ENCODE measurements around the gene SIPA1L3.
A peak's percentile ranks its signal among the peaks of the same experiment; 100 is the strongest.

Gene SIPA1L3

GRCh38 chr19:38155453-38155852 is 248.4 kb downstream of the SIPA1L3 start:
- H3K4me3 ChIP-seq (ENCODE audit: low read depth, low read length): no peak overlapping the region
- peak; percentile 40 for DNase-seq (ENCODE audit: low read depth)
- TF ChIP-seq CTCF (conservative IDR thresholded peaks at IDR 0.05; ENCODE audit: low read depth, low read length): no peak

GRCh38 chr19:38158730-38159129 is 251.7 kb downstream of the SIPA1L3 start:
- no peak for TF ChIP-seq CTCF (conservative IDR thresholded peaks at IDR 0.05; ENCODE audit: low read depth, low read length)
- H3K4me3 ChIP-seq (ENCODE audit: low read depth, low read length): no peak overlapping the region
- DNase-seq (ENCODE audit: low read depth): no peak

GRCh38 chr19:38162094-38162493 is 255.1 kb downstream of the SIPA1L3 start:
- no peak for TF ChIP-seq CTCF (conservative IDR thresholded peaks at IDR 0.05; ENCODE audit: low read depth, low read length)
- no peak overlapping the region for H3K4me3 ChIP-seq (ENCODE audit: low read depth, low read length)
- DNase-seq (ENCODE audit: low read depth): no peak

GRCh38 chr19:38162632-38163031 is 255.6 kb downstream of the SIPA1L3 start:
- no peak overlapping the region for H3K4me3 ChIP-seq (ENCODE audit: low read depth, low read length)
- no peak for TF ChIP-seq CTCF (conservative IDR thresholded peaks at IDR 0.05; ENCODE audit: low read depth, low read length)
- no peak for DNase-seq (ENCODE audit: low read depth)

- no peak overlapping the region for H3K4me3 ChIP-seq (ENCODE audit: low read depth, low read length)
- no peak for TF ChIP-seq CTCF (conservative IDR thresholded peaks at IDR 0.05; ENCODE audit: low read depth, low read length)
- no peak for DNase-seq (ENCODE audit: low read depth)
Measured at GRCh38 chr19:38163419-38164290, 256.6 kb downstream of the SIPA1L3 start.

GRCh38 chr19:38164526-38164925 is 257.5 kb downstream of the SIPA1L3 start:
- H3K4me3 ChIP-seq (ENCODE audit: low read depth, low read length): no peak overlapping the region
- no peak for DNase-seq (ENCODE audit: low read depth)
- TF ChIP-seq CTCF (conservative IDR thresholded peaks at IDR 0.05; ENCODE audit: low read depth, low read length): no peak

- no peak overlapping the region for H3K4me3 ChIP-seq (ENCODE audit: low read depth, low read length)
- no peak for DNase-seq (ENCODE audit: low read depth)
- no peak for TF ChIP-seq CTCF (conservative IDR thresholded peaks at IDR 0.05; ENCODE audit: low read depth, low read length)
Measured at GRCh38 chr19:38165335-38165734, 258.3 kb downstream of the SIPA1L3 start.

Data from choroid plexus epithelial cell (primary cell).